NCI-H1092 treated with DMSO at 0.1 percent for 48 hours (cell line): ENCODE data around the gene NARF.

ENCODE experiments used
- DNase-seq: peaks from one replicate; lab custom pipeline; 2025; lab: John Stamatoyannopoulos, UW

The NARF gene

DNA sequence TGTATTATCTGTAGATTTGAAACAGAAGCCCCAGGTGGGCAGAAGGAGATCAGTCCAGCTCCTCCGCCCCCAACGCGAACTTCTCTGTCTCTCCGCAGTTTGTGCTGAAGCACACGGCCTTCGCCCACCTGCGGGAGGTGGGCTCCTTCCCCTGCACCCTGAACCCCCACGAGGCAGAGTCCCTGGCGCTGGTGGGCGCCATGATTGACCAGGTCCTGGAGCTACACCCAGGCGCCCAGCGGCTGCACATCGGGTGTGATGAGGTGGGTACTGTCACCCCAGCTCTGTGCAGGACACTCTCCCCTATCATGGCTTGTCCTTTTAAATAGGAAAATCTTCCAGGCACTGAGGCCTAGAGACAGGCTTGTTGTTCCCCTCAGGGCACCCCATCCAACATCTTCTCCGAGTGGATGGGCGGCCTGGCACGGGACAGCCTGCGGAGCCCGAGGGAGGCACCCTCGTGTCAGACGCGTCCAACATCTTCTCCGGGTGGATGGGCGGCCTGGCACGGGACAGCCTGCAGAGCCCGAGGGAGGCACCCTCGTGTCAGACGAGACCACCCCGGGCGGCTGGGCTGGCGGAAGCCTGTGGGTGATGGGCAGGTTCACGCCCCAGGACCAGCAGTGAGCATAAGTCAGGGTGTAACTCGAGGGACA is 24.9 kb upstream of the NARF start:
- DNase-seq, result no peak

DNA sequence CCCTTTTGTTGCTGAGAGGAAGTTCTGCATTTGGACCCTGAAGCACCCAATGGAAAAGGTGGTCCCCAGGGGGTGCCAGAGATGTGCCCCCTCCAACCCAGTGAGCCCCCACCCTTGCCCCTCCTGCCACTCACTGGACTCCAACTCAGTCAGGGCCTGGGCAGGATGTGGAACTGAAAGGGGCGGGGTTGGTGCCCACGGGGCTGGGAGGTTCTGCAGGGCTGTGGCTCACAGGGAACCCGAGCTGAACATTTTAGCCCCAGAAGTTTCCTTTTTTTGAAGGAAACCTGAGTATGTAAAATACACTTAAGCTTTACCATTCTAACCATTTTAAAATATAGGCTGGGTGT is 24.4 kb upstream of the NARF start:
- DNase-seq, result no peak

DNA sequence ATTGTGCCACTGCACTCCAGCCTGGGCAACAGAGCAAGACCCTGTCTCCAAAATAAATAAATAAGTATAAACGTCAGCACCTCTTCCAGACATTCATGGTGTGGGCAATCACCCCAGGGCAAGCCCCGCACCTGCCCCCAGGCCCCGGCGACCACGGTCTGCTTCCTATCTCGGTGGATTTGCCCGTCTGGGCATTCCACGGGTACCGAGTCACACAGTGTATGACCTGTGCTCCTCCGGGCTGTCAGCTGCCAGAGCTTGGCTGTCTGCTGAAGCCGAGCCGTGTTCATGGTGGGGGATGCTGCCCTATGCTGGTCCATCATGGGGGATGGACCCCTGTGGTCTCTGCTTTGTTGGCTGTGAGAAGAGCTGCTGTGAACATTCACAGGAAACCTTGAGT is 23.4 kb upstream of the NARF start:
- DNase-seq, result no peak

- no peak for DNase-seq
These were observed 22.6 kb upstream of the NARF start for GRCh38 chr17:82435601-82436583.

- no peak for DNase-seq
These were observed 21.8 kb upstream of the NARF start for GRCh38 chr17:82436601-82437324.

DNA sequence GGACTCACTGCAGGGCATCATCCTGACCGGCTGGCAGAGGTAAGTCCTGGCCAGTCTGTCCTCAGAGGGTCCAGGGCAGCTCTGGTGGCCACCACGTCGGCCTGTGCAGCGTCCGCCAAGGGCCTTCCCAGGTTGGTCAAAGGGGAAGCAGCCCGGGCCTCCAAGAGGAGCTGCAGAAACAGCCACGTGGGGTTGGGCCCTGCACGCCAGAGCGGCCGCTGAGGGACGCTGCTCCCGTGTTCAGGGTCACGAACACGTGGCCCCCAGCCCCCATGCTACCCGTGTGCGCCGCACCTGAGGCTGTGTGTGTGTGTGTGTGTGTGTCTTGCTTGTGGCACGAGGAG is 21.2 kb upstream of the NARF start:
- no peak for DNase-seq

DNA sequence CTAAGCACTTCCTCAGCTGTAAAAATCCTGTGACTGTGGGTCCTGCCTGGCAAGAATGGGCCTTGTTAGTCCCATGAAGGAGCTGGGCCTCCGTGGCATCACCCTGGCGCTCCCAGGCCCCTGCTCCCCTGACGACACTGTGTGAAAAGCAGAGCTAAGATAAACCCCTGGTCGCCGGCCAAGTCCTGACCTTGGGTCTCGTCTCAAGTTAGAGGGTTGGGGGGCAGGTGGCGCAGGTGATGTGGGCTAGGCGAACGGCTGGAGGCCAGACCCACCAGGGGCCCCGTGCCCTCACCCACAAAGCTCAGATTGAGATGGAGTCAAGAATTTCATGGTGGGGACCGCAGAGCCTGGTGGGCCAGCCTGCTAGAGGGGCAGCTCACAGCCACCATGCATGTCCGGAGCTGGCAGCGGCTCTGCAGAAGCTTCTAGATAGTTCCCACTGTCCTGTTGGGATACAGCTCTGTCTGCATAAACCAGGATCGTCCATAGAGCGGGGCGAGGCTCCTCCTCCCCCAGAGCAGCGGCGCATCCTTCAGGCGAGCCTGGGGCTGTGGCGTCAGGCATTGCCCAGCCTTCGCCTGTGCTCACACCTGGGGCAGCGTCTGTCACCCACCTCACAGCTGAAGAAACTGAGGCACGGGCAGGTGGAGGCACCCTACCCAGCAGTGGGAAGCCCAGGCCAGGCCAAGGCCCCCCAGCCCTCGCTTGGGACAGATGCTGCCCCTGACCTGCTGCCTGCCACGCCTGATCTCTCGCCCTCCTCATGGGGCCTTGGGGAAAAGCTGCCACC is 19.9 kb upstream of the NARF start:
- DNase-seq, result no peak

DNA sequence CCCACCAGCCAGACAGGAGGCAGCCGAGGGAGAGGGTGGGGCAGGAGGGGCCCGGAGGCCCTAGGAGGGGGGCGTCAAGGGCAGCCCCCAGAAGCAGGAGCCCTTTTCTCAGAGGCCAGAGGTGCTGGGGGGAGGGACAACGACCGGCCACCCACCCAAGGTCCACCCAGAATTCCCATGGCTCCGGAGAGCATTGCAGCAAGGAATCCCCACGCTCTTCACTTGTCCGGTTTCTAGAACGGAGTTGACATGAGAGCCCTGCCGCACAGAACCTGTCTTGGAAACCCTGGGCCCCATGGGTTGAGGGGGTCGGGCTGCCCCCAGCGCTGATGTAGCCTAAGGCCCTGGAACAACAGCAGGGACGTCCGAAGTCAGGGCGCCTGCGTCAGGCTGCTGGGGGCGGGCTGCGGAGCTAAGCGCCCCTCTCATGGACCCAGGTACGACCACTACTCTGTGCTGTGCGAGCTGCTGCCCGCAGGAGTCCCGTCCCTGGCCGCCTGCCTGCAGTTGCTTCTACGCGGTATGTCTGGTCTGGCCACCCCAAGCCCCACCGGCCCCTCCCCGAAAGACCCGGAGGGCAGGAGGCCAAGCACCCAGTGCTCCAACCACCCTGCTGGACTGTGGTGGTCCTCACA is 19.2 kb upstream of the NARF start:
- DNase-seq, result no peak

DNA sequence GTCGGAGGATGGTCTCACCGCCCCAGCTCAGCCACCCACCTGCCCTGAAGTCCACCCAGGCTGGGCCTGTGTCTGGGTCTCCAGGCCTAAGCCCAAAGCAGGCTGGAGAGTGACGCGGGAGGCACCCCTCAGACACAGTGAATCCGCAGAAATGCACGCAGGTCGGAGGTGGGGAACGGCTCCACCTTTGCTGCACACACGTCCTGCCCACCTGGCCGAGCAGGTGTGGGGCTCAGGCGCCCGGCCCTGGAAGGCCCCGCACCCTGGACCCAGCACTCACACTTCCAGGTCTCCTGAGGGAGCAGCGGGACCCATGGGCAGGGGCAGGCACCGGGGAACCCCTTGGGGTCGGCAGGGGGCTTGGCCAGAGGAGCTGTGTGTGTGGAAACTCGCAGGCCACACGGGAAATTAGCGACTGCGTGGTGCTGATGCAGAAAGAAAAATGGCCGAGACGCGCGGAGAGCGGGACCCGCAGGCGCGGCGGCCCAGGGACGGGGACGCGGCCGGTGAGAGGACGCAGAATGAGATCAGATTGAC is 18.6 kb upstream of the NARF start:
- no peak for DNase-seq

GRCh38 chr17:82440469-82440981 is 18.0 kb upstream of the NARF start:
- DNase-seq, result no peak

- DNase-seq, result no peak
These were observed 17.4 kb upstream of the NARF start for GRCh38 chr17:82440991-82441627.

DNA sequence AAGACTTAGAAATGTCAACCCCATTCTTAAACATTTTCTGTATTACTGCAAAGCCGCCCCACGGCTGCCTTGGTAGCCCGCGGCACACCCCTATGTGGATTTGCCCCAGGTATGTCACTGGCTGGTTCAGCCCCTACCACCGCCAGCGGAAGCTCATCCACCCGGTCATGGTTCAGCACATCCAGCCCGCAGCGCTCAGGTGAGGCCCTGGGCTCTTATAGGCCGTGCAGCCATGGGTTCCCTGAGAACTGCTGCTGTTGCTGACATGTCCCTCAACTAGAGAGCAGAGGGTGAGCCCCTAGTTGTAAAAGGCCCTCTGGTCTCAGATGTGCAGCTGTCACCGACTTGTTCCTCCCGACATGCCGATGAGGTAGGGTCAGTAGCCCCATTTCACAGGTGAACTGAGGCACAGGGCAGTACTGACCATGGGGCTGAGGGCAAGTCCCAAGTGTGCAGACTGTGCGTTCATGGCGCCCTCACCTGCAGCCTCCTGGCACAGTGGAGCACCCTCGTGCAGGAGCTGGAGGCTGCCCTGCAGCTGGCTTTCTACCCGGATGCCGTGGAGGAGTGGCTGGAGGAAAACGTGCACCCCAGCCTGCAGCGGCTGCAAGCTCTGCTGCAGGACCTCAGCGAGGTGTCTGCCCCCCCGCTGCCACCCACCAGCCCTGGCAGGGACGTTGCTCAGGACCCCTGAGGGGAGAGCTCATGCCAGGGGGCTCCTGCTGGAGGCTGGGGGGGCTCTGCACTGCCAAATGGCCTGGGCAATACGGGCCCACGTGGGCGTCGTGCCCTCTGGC is 16.7 kb upstream of the NARF start:
- DNase-seq, result no peak

- DNase-seq, result no peak
These were observed 15.7 kb upstream of the NARF start for GRCh38 chr17:82442643-82443464.

DNA sequence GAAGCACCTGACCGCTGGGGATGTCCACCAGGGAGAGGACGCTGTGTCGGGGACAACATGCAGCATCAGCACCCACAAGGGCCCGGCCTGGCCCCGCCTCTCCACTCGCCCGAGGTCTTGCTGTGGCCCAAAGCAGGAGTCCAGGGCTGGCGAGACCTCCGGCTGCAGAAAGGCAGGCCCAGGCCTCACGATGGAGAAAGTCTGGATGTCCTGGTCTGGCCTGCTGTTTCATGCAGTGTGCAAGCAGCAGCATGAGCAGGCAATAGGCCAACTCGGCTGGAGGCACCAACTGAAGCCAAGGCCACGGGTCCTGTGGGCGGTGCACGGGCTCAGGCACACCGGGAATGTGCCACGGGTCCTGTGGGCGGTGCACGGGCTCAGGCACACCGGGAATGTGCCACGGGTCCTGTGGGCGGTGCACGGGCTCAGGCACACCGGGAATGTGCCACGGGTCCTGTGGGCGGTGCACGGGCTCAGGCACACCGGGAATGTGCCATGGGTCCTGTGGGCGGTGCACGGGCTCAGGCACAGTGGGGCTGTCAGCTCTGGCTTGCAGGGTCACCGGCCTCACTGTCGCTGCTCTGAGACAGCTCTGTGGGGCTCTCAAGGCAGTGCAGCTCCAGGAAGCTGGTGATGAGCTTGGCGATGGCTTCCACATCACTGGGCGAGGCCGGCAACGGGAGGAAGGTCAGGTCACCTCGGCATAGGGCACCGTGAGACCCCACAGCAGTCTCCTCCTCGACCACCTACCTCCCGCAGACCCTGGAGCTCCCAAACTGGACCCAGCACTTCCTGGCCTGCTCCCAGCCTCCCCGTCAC is 14.9 kb upstream of the NARF start:
- no peak for DNase-seq

GRCh38 chr17:82444284-82444893 is 14.2 kb upstream of the NARF start:
- no peak for DNase-seq

- DNase-seq, result no peak
These were observed 13.5 kb upstream of the NARF start for GRCh38 chr17:82444941-82445521.

GRCh38 chr17:82445542-82445941 is 13.0 kb upstream of the NARF start:
- DNase-seq, result no peak
